Tibial artery (tissue), 4 donors: ENCODE results near the gene SLC16A11.
"Not testable (repeated sequence)": the region's sequence is repeated elsewhere in the genome, so short reads cannot be mapped to it uniquely, and the experiment has no call there.

ENCODE experiments used
- DNase-seq, 2 donors: peaks; one replicate each; pipeline ENCODE4 v3.0.0-alpha.2; 2019
- H3K27ac ChIP-seq, 2 donors: fragments of 200-600 bp; sonication (generic) in 1 of 2; 1 replicate in 1 of 2; 2 replicates in 1 of 2; pipeline ENCODE4 v1.5.1; 2018 to 2019; ENCODE audit warnings: mild to moderate bottlenecking in 1 of 2
- H3K27me3 ChIP-seq, 2 donors: fragments of 200-600 bp; sonication (generic) in 1 of 2; one replicate each; pipeline versions ENCODE4 v1.5.1 to v1.6.0; 2016 to 2019
- H3K36me3 ChIP-seq, 3 donors: fragments of 200-600 bp; sonication (generic) in 2 of 3; one replicate each; pipeline ENCODE4 v1.5.1; 2016 to 2019; ENCODE audit warnings: mild to moderate bottlenecking in 2 of 3
- H3K4me1 ChIP-seq, 4 donors: fragments of 200-600 bp; sonication (generic) in 2 of 4; 1 replicate in 3 of 4; 2 replicates in 1 of 4; pipeline ENCODE4 v1.5.1; 2016 to 2019
- H3K4me3 ChIP-seq, 2 donors: fragments of 200-600 bp; sonication (generic) in 1 of 2; 1 replicate in 1 of 2; 2 replicates in 1 of 2; pipeline ENCODE4 v1.5.1; 2018 to 2019; ENCODE audit warnings: mild to moderate bottlenecking in 2 of 2
- H3K9me3 ChIP-seq, 3 donors: fragments of 200-600 bp; sonication (generic) in 1 of 3; one replicate each; pipeline ENCODE4 v1.5.1; 2016 to 2019
- CTCF ChIP-seq, 2 experiments: fragments of 200-600 bp in 1 of 2; fragments of 450-650 bp in 1 of 2; IDR thresholded peaks; one replicate each; pipeline ENCODE4 v1.5.1; 2017 to 2019; ENCODE audit warnings: antibody characterized with exemption in 2 of 2, mild to moderate bottlenecking in 1 of 2, moderate library complexity in 1 of 2
- intact Hi-C: fragments of 100-400 bp; cut with DNase I; formaldehyde crosslinking; loops from one replicate; pipeline ENCODE4 v1.15.0; 2023; ENCODE audit warnings: low total_unique reads

The SLC16A11 gene

GRCh38 chr17:7063518-7064094 lies 19.7 kb upstream of the SLC16A11 start:
- H3K27ac ChIP-seq: no peak overlapping the region
- peaks cover 0 to 16% of the 10 kb centered on the region in 2 donors for H3K27me3 ChIP-seq
- no peaks in the 10 kb centered on the region for H3K36me3 ChIP-seq
- H3K4me3 ChIP-seq: no peak overlapping the region
- H3K9me3 ChIP-seq: peaks cover 0 to 11% (median 11%) of the 10 kb centered on the region in 3 donors
- no peak for TF ChIP-seq CTCF (IDR thresholded peaks at IDR 0.05)
- H3K4me1 ChIP-seq: no peaks in the 10 kb centered on the region
- no peak for DNase-seq
- intact Hi-C loops: no loop called here

- H3K4me3 ChIP-seq: no peak overlapping the region
- H3K9me3 ChIP-seq: no peaks in the 10 kb centered on the region
- TF ChIP-seq CTCF (IDR thresholded peaks at IDR 0.05): no peak
- intact Hi-C loops: no loop called here
- H3K27ac ChIP-seq: no peak overlapping the region
- no peaks in the 10 kb centered on the region for H3K4me1 ChIP-seq
- DNase-seq: no peak
- peaks cover 0 to 19% of the 10 kb centered on the region in 2 donors for H3K27me3 ChIP-seq
- no peaks in the 10 kb centered on the region for H3K36me3 ChIP-seq
Measured at GRCh38 chr17:7060165-7060891, 16.4 kb upstream of the SLC16A11 start.

- H3K27ac ChIP-seq: no peak overlapping the region
- DNase-seq: no peak
- peaks cover 0 to 20% of the 10 kb centered on the region in 2 donors for H3K27me3 ChIP-seq
- intact Hi-C loops: no loop called here
- H3K9me3 ChIP-seq: no peaks in the 10 kb centered on the region
- no peak overlapping the region for H3K4me3 ChIP-seq
- no peaks in the 10 kb centered on the region for H3K4me1 ChIP-seq
- TF ChIP-seq CTCF (IDR thresholded peaks at IDR 0.05): no peak
- H3K36me3 ChIP-seq: no peaks in the 10 kb centered on the region
Measured at GRCh38 chr17:7058831-7059447, 15.0 kb upstream of the SLC16A11 start.

GRCh38 chr17:7056386-7056785 lies 12.5 kb upstream of the SLC16A11 start:
- Histone ChIP-seq H3K9me3 (no peaks in the 10 kb centered on the region), H3K36me3 (no peaks in the 10 kb centered on the region), H3K27ac (no peak overlapping the region), H3K27me3 (peaks cover 0 to 25% of the 10 kb centered on the region in 2 donors), H3K4me3 (no peak overlapping the region), H3K4me1 (no peaks in the 10 kb centered on the region)
- TF ChIP-seq CTCF (IDR thresholded peaks at IDR 0.05): no peak
- intact Hi-C loops: no loop called here
- no peak for DNase-seq

- H3K9me3 ChIP-seq, H3K4me3 ChIP-seq, intact Hi-C loops: not testable (repeated sequence)
Measured at GRCh38 chr17:7050583-7050982, 6.7 kb upstream of the SLC16A11 start.

GRCh38 chr17:7048968-7049367 lies 5.1 kb upstream of the SLC16A11 start:
- TF ChIP-seq CTCF (IDR thresholded peaks at IDR 0.05): no peak
- no peak overlapping the region for H3K27ac ChIP-seq
- peaks cover 4 to 68% of the 10 kb centered on the region in 2 donors for H3K27me3 ChIP-seq
- intact Hi-C loops: loop anchor here (5.0 kb wide), 1 partner anchor 88 kb away; no protein-coding TSS in a partner anchor
- H3K4me3 ChIP-seq: no peak overlapping the region
- H3K36me3 ChIP-seq: no peaks in the 10 kb centered on the region
- H3K9me3 ChIP-seq: no peaks in the 10 kb centered on the region
- DNase-seq: no peak
- peaks cover 0 to 15% (median 7%) of the 10 kb centered on the region in 4 donors for H3K4me1 ChIP-seq

More at GRCh38 chr17:7050583-7050982, 6.7 kb upstream of the SLC16A11 start:
- H3K27ac ChIP-seq, DNase-seq, H3K36me3 ChIP-seq: not testable (repeated sequence)
- Histone ChIP-seq H3K27me3 (peaks cover 0 to 59% of the 10 kb centered on the region in 2 donors), H3K4me1 (peaks cover 0 to 14% (median 5%) of the 10 kb centered on the region in 4 donors)
